SK-N-SH (cell line): Measurements from ENCODE around the gene MFAP4. TPM values are rescaled to one million over a fixed set of nuclear protein-coding genes. Genes with fewer than 3 reads are reported as not detected.

Experiments used
- CTCF ChIA-PET: fragments of 300-600, 350-600 bp; formaldehyde crosslinking; extraction: SDS; loops from one replicate; lab custom pipeline; 2021; lab: Yijun Ruan, JAX
- POLR2A ChIA-PET: fragments of 350-600 bp; sonication (Branson Sonifier 250); formaldehyde crosslinking; extraction: SDS; loops from one replicate; lab custom pipeline; 2020; ENCODE audit warnings: antibody characterized with exemption, inconsistent platforms; lab: Yijun Ruan, JAX
- DNase-seq: peaks from one replicate; pipeline ENCODE4 v3.0.0; 2012
- H2AFZ ChIP-seq: fragments of 200-600 bp; sonication (generic); 2 replicates; pipeline ENCODE4 v1.8.1; 2016; ENCODE audit warnings: antibody characterized with exemption, mild to moderate bottlenecking, low read depth
- H3F3A ChIP-seq: fragments of 200-600 bp; sonication (generic); replicated peaks from 2 replicates; pipeline ENCODE3; 2016; ENCODE audit warnings: antibody characterized with exemption, mild to moderate bottlenecking; ENCODE audit not compliant: insufficient read depth
- H3K27ac ChIP-seq, 2 experiments: fragments of 200-500 bp in 1 of 2; fragments of 200-600 bp in 1 of 2; sonication (Bioruptor generic) in 1 of 2; sonication (generic), shearing (Covaris generic) in 1 of 2; 2 replicates each; pipeline versions ENCODE4 v1.5.1 to v1.6.1; 2014 to 2016; ENCODE audit warnings: low read depth in 2 of 2, inconsistent platforms in 1 of 2, low read length in 1 of 2, mild to moderate bottlenecking in 1 of 2, mixed read lengths in 1 of 2
- H3K27me3 ChIP-seq: fragments of 200-600 bp; sonication (generic), shearing (Covaris generic); 2 replicates; pipeline ENCODE4 v1.6.1; 2016; ENCODE audit warnings: mixed run types; ENCODE audit not compliant: insufficient read depth
- H3K36me3 ChIP-seq, 2 experiments: fragments of 200-500 bp in 1 of 2; fragments of 200-600 bp in 1 of 2; sonication (Bioruptor generic) in 1 of 2; sonication (generic) in 1 of 2; replicated peaks in 1 of 2; 2 replicates each; pipeline versions ENCODE3 to v1.5.1; 2014 to 2016; ENCODE audit warnings: low read length in 1 of 2, mild to moderate bottlenecking in 1 of 2; ENCODE audit not compliant: insufficient read depth in 2 of 2, control insufficient read depth in 1 of 2
- H3K4me1 ChIP-seq, 2 experiments: fragments of 200-500 bp in 1 of 2; fragments of 200-600 bp in 1 of 2; sonication (Bioruptor generic) in 1 of 2; sonication (generic), shearing (Covaris generic) in 1 of 2; 2 replicates each; pipeline versions ENCODE4 v1.5.1 to v1.6.1; 2014 to 2016; ENCODE audit warnings: low read depth in 1 of 2, low read length in 1 of 2, mixed run types in 1 of 2; ENCODE audit not compliant: insufficient read depth in 2 of 2, control insufficient read depth in 1 of 2
- H3K4me2 ChIP-seq: fragments of 200-600 bp; sonication (generic), shearing (Covaris generic); 2 replicates; pipeline ENCODE4 v1.6.1; 2017; ENCODE audit warnings: mixed run types
- H3K4me3 ChIP-seq, 2 experiments: fragments of 200-500 bp in 1 of 2; fragments of 200-600 bp in 1 of 2; sonication (Bioruptor generic) in 1 of 2; sonication (generic), shearing (Covaris generic) in 1 of 2; 2 replicates each; pipeline versions ENCODE4 v1.5.1 to v1.8.1; 2014 to 2016; ENCODE audit warnings: low read depth in 2 of 2, inconsistent platforms in 1 of 2, low read length in 1 of 2, mild to moderate bottlenecking in 1 of 2, mixed read lengths in 1 of 2, moderate library complexity in 1 of 2
- H3K79me2 ChIP-seq: fragments of 200-600 bp; sonication (generic); 2 replicates; pipeline ENCODE4 v1.8.1; 2017; ENCODE audit warnings: mild to moderate bottlenecking; ENCODE audit not compliant: insufficient read depth
- H3K9ac ChIP-seq: fragments of 200-600 bp; sonication (generic); 2 replicates; pipeline ENCODE4 v1.6.1; 2017; ENCODE audit warnings: mixed run types
- H3K9me2 ChIP-seq: fragments of 200-600 bp; sonication (generic); 2 replicates; pipeline ENCODE4 v1.6.1; 2017; ENCODE audit warnings: mixed run types
- H3K9me3 ChIP-seq: fragments of 200-600 bp; sonication (generic); 2 replicates; pipeline ENCODE4 v1.6.1; 2017; ENCODE audit warnings: mixed run types, mild to moderate bottlenecking, moderate library complexity
- H4K20me1 ChIP-seq: fragments of 200-600 bp; sonication (generic); 2 replicates; pipeline ENCODE4 v1.6.1; 2017; ENCODE audit warnings: mild to moderate bottlenecking, mixed run types; ENCODE audit not compliant: insufficient read depth
- FOXM1 ChIP-seq: IDR thresholded peaks from 2 replicates; pipeline ENCODE4 v1.4.0; 2012; ENCODE audit warnings: low read depth, mild to moderate bottlenecking
- GABPA ChIP-seq: IDR thresholded peaks from 2 replicates; pipeline ENCODE4 v1.4.0; 2012; ENCODE audit warnings: low read depth, mild to moderate bottlenecking
- GATA2 ChIP-seq: sonication (generic); formaldehyde crosslinking; IDR thresholded peaks from 2 replicates; pipeline ENCODE4 v1.5.0; 2020; ENCODE audit warnings: mild to moderate bottlenecking, missing genetic modification reagents
- MEF2A ChIP-seq: IDR thresholded peaks from 2 replicates; pipeline ENCODE4 v1.4.0; 2012; ENCODE audit warnings: low read depth, borderline replicate concordance
- NRF1 ChIP-seq: IDR thresholded peaks from 2 replicates; pipeline ENCODE4 v1.6.1; 2012; ENCODE audit warnings: low read depth, mild to moderate bottlenecking, low read length
- RAD21 ChIP-seq: IDR thresholded peaks from 2 replicates; pipeline ENCODE4 v1.6.1; 2012; ENCODE audit warnings: mild to moderate bottlenecking, low read length
- SIN3A ChIP-seq: IDR thresholded peaks from 2 replicates; pipeline ENCODE4 v1.6.1; 2012; ENCODE audit warnings: low read depth, mild to moderate bottlenecking, low read length, moderate library complexity, borderline replicate concordance
- TAF1 ChIP-seq: IDR thresholded peaks from 2 replicates; pipeline ENCODE4 v1.6.1; 2012; ENCODE audit warnings: low read depth, mild to moderate bottlenecking, low read length, moderate library complexity, borderline replicate concordance
- TEAD4 ChIP-seq: IDR thresholded peaks from 2 replicates; pipeline ENCODE4 v1.4.0; 2012; ENCODE audit warnings: mild to moderate bottlenecking, borderline replicate concordance; ENCODE audit not compliant: insufficient read depth
- WGBS: methylation state at CpG from one replicate; pipeline ENCODE4 v1.1.6; 2017; ENCODE audit warnings: low lambda C conversion rate; 5-methylcytosine and 5-hydroxymethylcytosine counted together
- polyA plus RNA-seq, 3 experiments: library from polyadenylated mRNA; depleted of rRNA; stranded (reverse); fragments of >200 nt; gene quantifications; 2 replicates each; pipeline ENCODE4 v1.2.3, GENCODE V29; 2012

Gene MFAP4
- polyA plus RNA-seq, 1 of the 3 experiments (the other 2 are of a cell fraction): 120 TPM

- WGBS: no CpG with 5 or more reads among the region's 7 CpGs
- no peaks in the 10 kb centered on the region for H3K27me3 ChIP-seq
- no peak for DNase-seq
- H3K36me3 ChIP-seq: peaks cover 31 to 49% of the 10 kb centered on the region in 2 experiments
- no peaks in the 10 kb centered on the region for H3K9me2 ChIP-seq
- no peak overlapping the region for H3K4me2 ChIP-seq
- ChIA-PET CTCF (interaction anchor here (1.0 to 2.7 kb wide), 2 partner anchors 8 to 66 kb away, joined by 3 to 18 read pairs; no protein-coding TSS in a partner anchor), POLR2A (interaction anchor here (0.6 to 0.7 kb wide), 2 partner anchors 29 to 403 kb away, joined by 3 read pairs; no protein-coding TSS in a partner anchor)
- peaks cover 51% of the 10 kb centered on the region for H3F3A ChIP-seq
- no peak overlapping the region for H3K4me3 ChIP-seq
- no peak overlapping the region for H2AFZ ChIP-seq
- peaks cover 69% of the 10 kb centered on the region for H3K79me2 ChIP-seq
- no peak overlapping the region for H3K9ac ChIP-seq
- peak overlapping the region in 1 of 2 experiments; percentile 11; a peak in 1 of 4 replicates for H3K27ac ChIP-seq
- TF ChIP-seq NRF1 (no peak), FOXM1 (no peak), GABPA (no peak)
- peaks cover 30 to 58% of the 10 kb centered on the region in 2 experiments for H3K4me1 ChIP-seq
- H4K20me1 ChIP-seq: 0 out of 2 replicates have a peak, but pooled peaks cover 7% of the 10 kb centered on the region
- no peaks in the 10 kb centered on the region for H3K9me3 ChIP-seq
These were observed 5.6 kb downstream of the MFAP4 start for GRCh38 chr17:19381361-19381740.

GRCh38 chr17:19380481-19381301, 6.3 kb downstream of the MFAP4 start:
- peaks cover 26 to 49% of the 10 kb centered on the region in 2 experiments for H3K36me3 ChIP-seq
- no peak overlapping the region for H2AFZ ChIP-seq
- H3K4me1 ChIP-seq: peaks cover 23 to 54% of the 10 kb centered on the region in 2 experiments
- peak overlapping the region; percentile 96; the same call in 1 of the 2 replicates for H3K4me2 ChIP-seq
- DNase-seq: no peak
- H3K27ac ChIP-seq: no peak overlapping the region; a peak in 1 of 4 replicates
- CTCF ChIA-PET: interaction anchor here (0.5 to 2.7 kb wide), 5 partner anchors 9 to 1926 kb away, joined by 3 to 18 read pairs (median 4); partner anchors contain the start of gene B9D1
- TF ChIP-seq FOXM1 (no peak), GATA2 (CRISPR knock-in tag) (no peak), MEF2A (no peak), SIN3A (no peak), TAF1 (no peak), TEAD4 (no peak), RAD21 (no peak)
- H4K20me1 ChIP-seq: 0 out of 2 replicates have a peak, but pooled peaks cover 7% of the 10 kb centered on the region
- H3K9ac ChIP-seq: no peak overlapping the region
- peaks cover 69% of the 10 kb centered on the region for H3K79me2 ChIP-seq
- H3K9me2 ChIP-seq: no peaks in the 10 kb centered on the region
- no peaks in the 10 kb centered on the region for H3K27me3 ChIP-seq
- H3K4me3 ChIP-seq: no peak overlapping the region
- no peaks in the 10 kb centered on the region for H3K9me3 ChIP-seq
- POLR2A ChIA-PET: interaction anchor here (0.7 kb wide), 1 partner anchor 30 kb away, joined by 3 read pairs; no protein-coding TSS in a partner anchor
- 93% methylated on average over 26 of the region's 29 CpGs for WGBS
- H3F3A ChIP-seq: peaks cover 44% of the 10 kb centered on the region
